OCI-LY3 (cell line): ENCODE data around the gene ETV6.

ENCODE experiments used
- H2AFZ ChIP-seq: fragments of 200-600, 300-600 bp; shearing (Covaris generic); 2 replicates; pipeline ENCODE4 v1.6.0; 2014; ENCODE audit warnings: antibody characterized with exemption, low read depth, low read length
- H3K27ac ChIP-seq: fragments of 200-600, 300-600 bp; sonication (generic); 2 replicates; pipeline ENCODE4 v1.5.1; 2014; ENCODE audit warnings: mild to moderate bottlenecking, low read length, moderate library complexity, mixed read lengths
- H3K27me3 ChIP-seq: fragments of 200-600, 300-600 bp; sonication (generic); 2 replicates; pipeline ENCODE4 v1.6.1; 2014; ENCODE audit warnings: low read depth, low read length, mixed read lengths
- H3K36me3 ChIP-seq: fragments of 200-600, 300-600 bp; sonication (generic); replicated peaks from 2 replicates; pipeline ENCODE3; 2014; ENCODE audit warnings: low read depth, low read length, mixed read lengths
- H3K4me1 ChIP-seq: fragments of 300-600, 200-600 bp; sonication (generic); 2 replicates; pipeline ENCODE4 v1.6.1; 2014; ENCODE audit warnings: low read length, mixed read lengths
- H3K4me2 ChIP-seq: fragments of 200-600, 300-600 bp; sonication (generic); 2 replicates; pipeline ENCODE4 v1.6.1; 2014; ENCODE audit warnings: low read length, mixed read lengths
- H3K4me3 ChIP-seq: fragments of 300-600, 200-600 bp; sonication (generic); 2 replicates; pipeline ENCODE4 v1.5.1; 2014; ENCODE audit warnings: antibody characterized with exemption, mild to moderate bottlenecking, low read length, moderate library complexity
- H3K79me2 ChIP-seq: fragments of 300-600, 200-600 bp; shearing (Covaris generic); 2 replicates; pipeline ENCODE4 v1.6.1; 2014; ENCODE audit warnings: mild to moderate bottlenecking, low read length, mixed read lengths
- H3K9ac ChIP-seq: fragments of 300-600, 200-600 bp; shearing (Covaris generic); 2 replicates; pipeline ENCODE4 v1.6.0; 2014; ENCODE audit warnings: mild to moderate bottlenecking, low read length, moderate library complexity
- H3K9me3 ChIP-seq: fragments of 200-600, 300-600 bp; shearing (Covaris generic); 2 replicates; pipeline ENCODE4 v1.6.1; 2014; ENCODE audit warnings: low read length, mixed read lengths; ENCODE audit not compliant: insufficient read depth
- H4K20me1 ChIP-seq: fragments of 200-600, 300-600 bp; sonication (generic); 2 replicates; pipeline ENCODE4 v1.6.1; 2016; ENCODE audit warnings: low read length, mixed read lengths; ENCODE audit not compliant: insufficient read depth
- EZH2phosphoT487 ChIP-seq: fragments of 200-600 bp; shearing (Covaris generic); IDR thresholded peaks from 2 replicates; pipeline ENCODE4 v1.6.1; 2018; ENCODE audit warnings: antibody characterized with exemption, mixed run types, low read depth
- TF ChIP-seq, protein P1 (sequence below): fragments of 200-600, 300-600 bp; sonication (generic); IDR thresholded peaks from 2 replicates; pipeline ENCODE4 v1.5.1; 2014; ENCODE audit warnings: antibody characterized with exemption, low read length, low read depth

The ETV6 gene

GRCh38 chr12:11896417-11896929, 247.0 kb downstream of the ETV6 start:
- TF ChIP-seq, protein P1, sequence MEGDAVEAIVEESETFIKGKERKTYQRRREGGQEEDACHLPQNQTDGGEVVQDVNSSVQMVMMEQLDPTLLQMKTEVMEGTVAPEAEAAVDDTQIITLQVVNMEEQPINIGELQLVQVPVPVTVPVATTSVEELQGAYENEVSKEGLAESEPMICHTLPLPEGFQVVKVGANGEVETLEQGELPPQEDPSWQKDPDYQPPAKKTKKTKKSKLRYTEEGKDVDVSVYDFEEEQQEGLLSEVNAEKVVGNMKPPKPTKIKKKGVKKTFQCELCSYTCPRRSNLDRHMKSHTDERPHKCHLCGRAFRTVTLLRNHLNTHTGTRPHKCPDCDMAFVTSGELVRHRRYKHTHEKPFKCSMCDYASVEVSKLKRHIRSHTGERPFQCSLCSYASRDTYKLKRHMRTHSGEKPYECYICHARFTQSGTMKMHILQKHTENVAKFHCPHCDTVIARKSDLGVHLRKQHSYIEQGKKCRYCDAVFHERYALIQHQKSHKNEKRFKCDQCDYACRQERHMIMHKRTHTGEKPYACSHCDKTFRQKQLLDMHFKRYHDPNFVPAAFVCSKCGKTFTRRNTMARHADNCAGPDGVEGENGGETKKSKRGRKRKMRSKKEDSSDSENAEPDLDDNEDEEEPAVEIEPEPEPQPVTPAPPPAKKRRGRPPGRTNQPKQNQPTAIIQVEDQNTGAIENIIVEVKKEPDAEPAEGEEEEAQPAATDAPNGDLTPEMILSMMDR = no peak
- TF ChIP-seq EZH2phosphoT487 = no peak

DNA sequence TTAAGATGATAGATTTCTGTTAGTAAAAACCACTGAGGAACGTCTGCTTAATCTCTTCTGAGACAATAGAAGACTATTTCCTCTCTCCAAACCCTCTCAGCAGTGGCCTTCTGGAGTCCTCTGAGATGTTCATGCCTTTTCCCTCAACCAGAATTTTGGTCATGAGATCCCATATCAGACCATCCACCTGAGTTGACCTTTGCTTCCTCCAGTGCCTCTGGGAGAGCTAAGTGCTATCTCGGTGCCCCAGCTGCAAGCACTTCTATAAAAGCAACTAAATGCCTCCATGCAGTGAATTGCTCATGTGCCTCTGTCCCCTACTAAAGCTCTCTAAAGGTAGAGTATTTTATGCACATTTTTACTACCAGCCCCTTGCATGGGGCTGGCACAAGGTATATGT, 248.4 kb downstream of the ETV6 start:
- no peaks in the 10 kb centered on the region; the same call in 1 of the 2 replicates for H3K9me3 ChIP-seq
- no peak overlapping the region for H2AFZ ChIP-seq
- H3K4me2 ChIP-seq = no peak overlapping the region
- H4K20me1 ChIP-seq = no peaks in the 10 kb centered on the region
- no peak overlapping the region for H3K4me3 ChIP-seq
- TF ChIP-seq, protein P1 = no peak
- TF ChIP-seq EZH2phosphoT487 = no peak
- H3K27me3 ChIP-seq = no peaks in the 10 kb centered on the region
- H3K36me3 ChIP-seq = peaks cover 15% of the 10 kb centered on the region
- no peak overlapping the region for H3K9ac ChIP-seq
- H3K79me2 ChIP-seq = no peaks in the 10 kb centered on the region
- H3K27ac ChIP-seq = no peak overlapping the region
- H3K4me1 ChIP-seq = 0 out of 2 replicates have a peak, but pooled peaks cover 7% of the 10 kb centered on the region

More at GRCh38 chr12:11896417-11896929, 247.0 kb downstream of the ETV6 start:
- no peak overlapping the region for H3K9ac ChIP-seq
- H4K20me1 ChIP-seq = no peaks in the 10 kb centered on the region
- H2AFZ ChIP-seq = no peak overlapping the region
- H3K27me3 ChIP-seq = no peaks in the 10 kb centered on the region
- H3K9me3 ChIP-seq = no peaks in the 10 kb centered on the region; the same call in 1 of the 2 replicates
- H3K36me3 ChIP-seq = peaks cover 28% of the 10 kb centered on the region
- 0 out of 2 replicates have a peak, but pooled peaks cover 7% of the 10 kb centered on the region for H3K4me1 ChIP-seq
- H3K27ac ChIP-seq = no peak overlapping the region
- H3K4me3 ChIP-seq = no peak overlapping the region
- H3K4me2 ChIP-seq = no peak overlapping the region
- no peaks in the 10 kb centered on the region for H3K79me2 ChIP-seq

DNA sequence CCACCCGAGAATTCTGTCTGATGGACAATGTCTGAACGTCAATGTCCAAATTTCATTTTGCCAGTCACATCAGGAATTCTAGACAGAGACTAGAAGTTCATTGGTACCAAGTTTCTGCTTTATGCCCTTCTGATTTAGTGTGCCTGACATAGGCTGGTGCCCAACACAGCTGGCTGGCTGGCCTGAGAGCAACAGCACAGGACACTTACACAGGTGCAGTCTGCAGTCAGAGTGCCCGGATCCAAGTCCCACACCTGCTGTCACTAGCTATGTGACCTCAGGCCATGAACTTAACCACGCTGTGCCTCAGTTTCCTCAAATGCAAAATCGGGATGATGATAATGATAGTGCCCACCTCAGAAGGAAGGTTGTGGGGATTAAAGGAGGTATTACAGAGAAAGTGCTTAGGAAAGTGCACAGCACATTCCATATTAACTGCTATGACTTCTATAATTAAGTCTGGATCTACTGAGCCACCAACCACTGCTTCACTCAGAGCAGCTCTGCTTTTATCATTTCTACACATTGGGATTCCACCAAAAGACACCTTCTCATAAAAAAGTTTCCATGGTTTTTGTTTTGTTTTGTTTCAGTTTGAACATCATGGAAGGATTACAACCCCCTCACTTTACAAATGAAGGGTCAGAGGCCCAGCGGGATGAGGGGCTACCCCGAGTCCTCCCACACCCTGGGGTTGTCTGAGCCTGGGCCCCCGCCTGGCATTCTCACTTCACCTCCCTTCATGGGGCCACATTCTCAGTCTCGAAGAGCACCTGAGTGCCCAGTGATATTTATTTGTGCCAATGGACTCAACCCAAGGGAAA, 252.4 kb downstream of the ETV6 start:
- no peaks in the 10 kb centered on the region for H3K27me3 ChIP-seq
- no peak overlapping the region for H3K9ac ChIP-seq
- no peak for TF ChIP-seq EZH2phosphoT487
- TF ChIP-seq, protein P1 = no peak
- no peak overlapping the region for H2AFZ ChIP-seq
- peaks cover 6% of the 10 kb centered on the region for H3K9me3 ChIP-seq
- H3K4me1 ChIP-seq = no peaks in the 10 kb centered on the region
- no peak overlapping the region for H3K4me3 ChIP-seq
- H3K79me2 ChIP-seq = no peaks in the 10 kb centered on the region
- peaks cover 2% of the 10 kb centered on the region for H3K36me3 ChIP-seq
- no peaks in the 10 kb centered on the region for H4K20me1 ChIP-seq
- no peak overlapping the region for H3K4me2 ChIP-seq
- no peak overlapping the region for H3K27ac ChIP-seq

DNA sequence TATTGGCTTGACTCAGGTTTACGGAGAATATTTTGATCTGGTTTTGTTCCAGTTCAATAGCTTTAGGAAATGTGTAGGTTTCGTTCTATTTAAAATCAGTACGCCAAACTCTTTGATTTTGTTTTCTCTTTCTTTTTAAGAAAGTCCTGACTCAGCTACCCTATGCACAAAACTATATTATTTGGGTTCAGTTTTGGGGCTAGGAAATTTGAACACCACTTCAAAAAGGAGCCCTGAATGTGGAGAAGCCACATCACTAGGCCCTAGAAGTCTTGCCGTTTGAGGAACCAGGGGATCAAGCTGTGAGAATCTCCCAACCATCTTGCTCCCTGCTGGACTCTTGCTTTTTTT, 253.0 kb downstream of the ETV6 start:
- Histone ChIP-seq H3K27me3 (no peaks in the 10 kb centered on the region), H3K4me3 (no peak overlapping the region), H3K9ac (no peak overlapping the region), H3K4me1 (no peaks in the 10 kb centered on the region), H3K9me3 (peaks cover 11% of the 10 kb centered on the region), H2AFZ (no peak overlapping the region), H3K27ac (no peak overlapping the region), H3K4me2 (no peak overlapping the region), H3K36me3 (peaks cover 4% of the 10 kb centered on the region), H3K79me2 (no peaks in the 10 kb centered on the region), H4K20me1 (no peaks in the 10 kb centered on the region)
- no peak for TF ChIP-seq EZH2phosphoT487
